DMS79 (cell line): ENCODE data around the gene SOX13.

Experiments
- DNase-seq: peaks from one replicate; lab custom pipeline; 2025; lab: John Stamatoyannopoulos, UW

SOX13 gene

DNA sequence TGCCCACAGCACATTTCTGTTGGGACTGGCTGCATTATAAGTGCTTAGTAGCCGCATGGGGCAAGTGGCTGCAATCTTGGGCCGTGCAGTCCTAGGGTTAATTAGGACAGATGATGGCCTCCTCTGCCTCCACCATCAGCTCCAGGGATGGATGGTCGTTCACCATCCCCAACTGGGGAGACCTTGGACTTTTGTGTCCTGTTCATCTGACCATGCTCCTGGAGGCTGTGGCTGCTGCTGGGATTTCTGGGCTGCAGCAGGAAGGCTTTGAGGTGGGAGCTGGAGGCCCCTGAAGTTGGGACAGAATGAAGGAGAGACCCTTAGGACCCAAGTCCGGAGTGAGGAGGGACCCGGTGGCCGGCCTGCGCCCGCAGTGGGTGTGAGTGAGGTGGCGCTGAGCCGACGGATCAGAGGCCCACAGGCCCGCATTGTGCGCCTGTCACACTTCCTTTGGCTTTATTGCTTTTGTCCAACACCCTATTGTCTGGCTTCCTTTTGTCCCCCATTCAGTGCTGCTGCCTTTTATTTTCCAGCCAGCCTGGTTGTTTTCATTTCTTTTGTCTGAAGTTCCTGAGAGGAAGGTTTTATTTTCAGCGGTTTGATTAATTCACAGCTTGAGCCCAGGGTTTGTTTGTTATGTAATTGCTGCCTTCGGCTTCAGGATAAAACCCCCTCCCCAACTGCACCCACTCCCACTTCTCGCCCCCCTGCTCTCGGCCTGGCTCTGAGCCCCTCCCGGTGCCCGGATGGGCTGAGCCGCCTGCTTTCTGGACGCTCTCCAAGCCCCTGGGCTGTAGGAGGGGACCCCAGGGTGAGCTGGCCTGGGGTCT, 35.6 kb downstream of the SOX13 start:
- DNase-seq = no peak

DNA sequence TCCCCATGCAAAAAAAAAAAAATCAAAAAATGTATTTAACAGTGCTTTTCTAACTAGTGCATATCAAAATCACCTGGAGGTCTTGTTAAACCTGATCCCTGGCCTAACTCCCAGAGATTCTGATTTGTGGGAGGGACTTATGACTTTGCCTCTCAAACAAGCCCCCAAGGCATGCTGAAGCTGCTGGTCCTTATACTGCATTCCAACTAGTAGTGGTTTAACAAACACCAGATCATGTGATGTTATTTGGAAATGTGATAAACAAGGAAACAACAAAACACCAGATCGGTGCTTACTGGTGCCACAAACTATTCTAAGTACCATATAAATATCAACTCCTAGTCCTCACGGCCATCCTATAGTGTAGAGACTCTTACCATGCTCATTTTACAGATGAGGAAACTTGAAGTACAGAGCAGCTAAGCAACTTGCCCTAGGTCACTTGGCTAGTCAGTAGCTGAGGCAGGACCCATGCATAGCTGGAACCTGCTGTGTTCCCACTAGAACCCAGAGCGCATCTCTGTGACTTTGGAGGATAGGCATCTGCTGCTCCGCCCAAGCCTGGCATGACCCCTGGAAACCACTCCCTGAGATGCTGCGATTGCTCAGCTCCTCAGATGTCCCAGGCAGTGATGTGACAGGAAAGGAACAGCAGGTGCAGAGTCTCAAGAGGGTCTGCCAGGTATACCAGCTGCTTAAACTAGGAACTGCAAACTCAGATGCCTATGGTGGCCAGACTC, 38.1 kb downstream of the SOX13 start:
- peak; percentile 42 for DNase-seq

DNA sequence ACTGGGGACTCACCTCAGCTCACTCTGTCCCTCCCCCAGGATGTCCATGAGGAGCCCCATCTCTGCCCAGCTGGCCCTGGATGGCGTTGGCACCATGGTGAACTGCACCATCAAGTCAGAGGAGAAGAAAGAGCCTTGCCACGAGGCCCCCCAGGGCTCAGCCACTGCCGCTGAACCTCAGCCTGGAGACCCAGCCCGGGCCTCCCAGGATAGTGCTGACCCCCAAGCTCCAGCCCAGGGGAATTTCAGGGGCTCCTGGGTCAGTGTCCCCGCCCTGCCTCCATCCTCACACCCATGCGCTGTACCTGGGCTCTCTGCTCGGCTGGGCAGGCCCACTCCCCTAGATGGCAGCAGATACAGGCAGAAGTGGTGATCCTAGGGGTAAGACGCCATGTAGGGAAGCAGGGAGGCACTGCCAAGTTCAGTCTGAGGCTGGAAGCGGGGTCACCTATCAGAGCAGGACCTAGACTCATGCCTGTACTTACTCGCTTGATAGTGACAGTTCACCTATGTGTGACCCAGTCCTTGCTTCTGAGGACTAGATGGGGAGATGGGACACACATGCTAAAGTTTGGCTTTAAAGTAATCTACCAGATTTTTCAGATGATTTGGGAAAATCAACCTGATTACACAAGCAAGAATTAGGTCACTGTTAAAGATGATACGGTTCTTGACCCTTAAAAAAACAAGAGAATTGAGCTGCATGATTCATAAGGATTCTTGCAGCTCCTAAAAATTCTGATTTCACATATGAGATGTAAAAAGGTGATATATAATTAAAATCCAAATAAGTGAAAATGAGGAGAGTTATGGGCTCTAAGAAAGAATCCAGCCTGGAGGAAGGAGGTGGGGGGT, 40.2 kb downstream of the SOX13 start:
- no peak for DNase-seq

DNA sequence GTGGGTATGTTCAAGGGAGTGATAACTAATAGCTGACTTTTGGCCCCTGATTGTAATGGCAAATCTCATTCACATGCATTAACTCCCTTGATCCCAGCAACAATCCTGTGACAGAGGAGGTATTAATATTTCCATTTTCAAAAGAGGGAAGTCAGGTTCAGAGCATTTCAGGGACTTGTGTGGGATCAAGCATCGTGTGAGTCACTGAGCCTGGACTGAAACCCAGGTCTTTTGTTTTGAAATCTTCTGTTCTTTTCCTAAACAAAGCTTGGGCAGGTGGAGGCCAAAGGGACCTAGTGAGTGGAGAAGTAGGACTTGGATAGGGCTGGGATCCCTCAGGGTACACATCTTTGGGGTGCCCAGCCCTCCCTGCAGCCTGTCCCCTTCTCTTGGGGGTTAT, 41.0 kb downstream of the SOX13 start:
- no peak for DNase-seq

DNA sequence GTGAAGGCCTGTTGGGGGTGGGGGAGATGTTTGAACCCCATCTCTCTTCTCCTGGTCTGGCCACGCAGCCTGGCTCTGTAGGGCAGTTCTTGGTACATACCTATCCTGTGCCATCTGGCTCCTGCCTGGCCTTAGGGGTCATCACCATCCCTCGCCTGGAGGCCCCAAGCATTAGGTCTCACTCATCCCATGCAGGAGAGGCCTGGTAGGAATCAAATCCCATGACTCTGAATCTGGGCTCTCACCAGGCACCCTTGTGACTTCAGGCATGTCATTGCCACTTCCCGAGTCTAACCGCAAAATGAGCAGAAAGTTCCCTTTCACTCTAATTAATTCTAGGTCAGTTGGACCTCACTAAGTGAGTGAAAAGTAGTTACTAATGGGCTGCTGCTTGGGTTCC, 41.7 kb downstream of the SOX13 start:
- no peak for DNase-seq

DNA sequence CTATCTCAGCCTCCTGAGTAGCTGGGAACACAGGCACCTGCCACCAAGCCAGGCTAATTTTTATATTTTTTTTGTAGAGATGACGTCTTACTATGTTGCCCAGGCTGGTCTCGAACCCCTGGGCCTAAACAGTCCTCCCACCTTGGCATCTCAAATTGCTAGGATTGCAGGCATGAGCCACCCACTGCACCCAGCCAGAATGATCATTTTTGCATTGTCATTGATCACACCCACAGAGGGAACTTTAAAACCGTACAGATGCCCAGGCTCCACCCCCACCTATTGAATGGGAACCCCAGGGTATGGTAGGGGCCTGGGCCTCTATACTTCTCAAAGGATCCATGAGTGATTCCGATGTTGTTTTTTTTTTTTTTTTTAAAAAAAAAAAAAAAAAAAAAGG, 42.2 kb downstream of the SOX13 start:
- DNase-seq = no peak

DNA sequence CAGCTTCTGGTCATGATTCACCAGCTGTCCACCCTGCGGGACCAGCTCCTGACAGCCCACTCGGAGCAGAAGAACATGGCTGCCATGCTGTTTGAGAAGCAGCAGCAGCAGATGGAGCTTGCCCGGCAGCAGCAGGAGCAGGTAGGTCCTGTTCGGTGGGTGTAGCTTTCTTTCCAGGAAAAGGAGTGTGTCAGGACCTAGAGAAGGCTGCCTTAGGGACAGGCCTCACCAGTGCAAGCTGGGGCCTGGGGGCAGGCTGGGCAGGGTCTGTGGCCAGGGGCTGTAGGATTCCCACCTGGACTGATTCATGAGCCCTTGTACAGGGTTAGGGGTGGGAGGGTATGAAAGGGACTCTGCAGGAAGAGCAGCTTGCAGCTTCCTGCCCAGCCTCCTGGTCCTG, 43.6 kb downstream of the SOX13 start:
- no peak for DNase-seq

DNA sequence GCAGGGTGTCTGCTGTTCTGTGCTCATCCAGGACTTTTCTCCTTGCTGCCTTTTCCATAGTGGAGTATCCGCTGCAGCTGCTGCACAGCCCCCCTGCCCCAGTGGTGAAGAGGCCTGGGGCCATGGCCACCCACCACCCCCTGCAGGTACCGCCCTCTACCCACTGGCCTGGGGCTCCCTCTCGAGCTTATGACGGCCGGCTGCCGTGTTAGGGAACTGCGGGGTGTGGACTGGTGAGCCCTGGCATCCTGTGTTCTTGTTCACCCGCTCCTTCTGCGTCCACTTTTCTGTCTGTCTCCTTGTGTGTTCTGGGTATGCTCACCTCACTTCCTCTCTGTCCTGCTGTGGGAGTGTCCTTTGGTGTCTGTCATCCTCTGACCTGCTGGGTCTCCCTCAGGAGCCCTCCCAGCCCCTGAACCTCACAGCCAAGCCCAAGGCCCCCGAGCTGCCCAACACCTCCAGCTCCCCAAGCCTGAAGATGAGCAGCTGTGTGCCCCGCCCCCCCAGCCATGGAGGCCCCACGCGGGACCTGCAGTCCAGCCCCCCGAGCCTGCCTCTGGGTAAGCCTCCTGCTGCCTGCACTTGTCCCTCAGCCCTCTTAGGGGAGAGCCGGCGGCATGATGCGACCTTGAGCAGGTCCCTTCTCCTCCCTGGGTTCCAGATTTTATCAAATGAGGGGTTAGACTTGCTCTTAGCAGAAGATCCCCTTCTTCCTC, 49.1 kb downstream of the SOX13 start:
- DNase-seq = no peak

DNA sequence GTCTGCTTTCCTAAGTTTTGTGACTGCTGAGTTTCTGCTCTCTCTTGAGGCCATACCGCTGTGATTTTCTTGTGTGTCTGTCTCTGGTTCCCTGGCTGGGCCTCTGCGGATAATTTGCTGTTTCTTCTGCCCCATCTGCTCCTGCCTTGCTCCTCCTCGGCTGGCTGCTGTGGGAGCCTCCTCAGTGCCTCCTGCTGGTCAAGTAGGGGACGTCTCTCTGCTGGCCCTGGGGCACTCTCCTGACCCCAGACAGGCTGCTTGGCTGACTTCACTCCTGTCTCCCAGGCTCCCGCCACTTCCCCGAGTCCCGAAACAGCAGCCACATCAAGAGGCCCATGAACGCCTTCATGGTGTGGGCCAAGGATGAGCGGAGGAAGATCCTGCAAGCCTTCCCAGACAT, 50.5 kb downstream of the SOX13 start:
- no peak for DNase-seq

DNA sequence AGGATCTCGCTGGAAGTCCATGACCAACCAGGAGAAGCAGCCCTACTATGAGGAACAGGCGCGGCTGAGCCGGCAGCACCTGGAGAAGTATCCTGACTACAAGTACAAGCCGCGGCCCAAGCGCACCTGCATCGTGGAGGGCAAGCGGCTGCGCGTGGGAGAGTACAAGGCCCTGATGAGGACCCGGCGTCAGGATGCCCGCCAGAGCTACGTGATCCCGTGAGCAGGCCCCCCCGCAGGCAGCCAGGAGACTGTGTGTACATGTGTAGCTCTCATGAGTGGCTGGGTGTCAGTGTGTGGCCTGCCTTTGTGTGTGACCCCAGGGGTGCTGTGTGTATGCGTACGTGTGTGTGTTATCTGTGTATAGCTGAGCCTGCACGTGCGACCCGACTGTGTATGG, 51.7 kb downstream of the SOX13 start:
- DNase-seq = no peak

DNA sequence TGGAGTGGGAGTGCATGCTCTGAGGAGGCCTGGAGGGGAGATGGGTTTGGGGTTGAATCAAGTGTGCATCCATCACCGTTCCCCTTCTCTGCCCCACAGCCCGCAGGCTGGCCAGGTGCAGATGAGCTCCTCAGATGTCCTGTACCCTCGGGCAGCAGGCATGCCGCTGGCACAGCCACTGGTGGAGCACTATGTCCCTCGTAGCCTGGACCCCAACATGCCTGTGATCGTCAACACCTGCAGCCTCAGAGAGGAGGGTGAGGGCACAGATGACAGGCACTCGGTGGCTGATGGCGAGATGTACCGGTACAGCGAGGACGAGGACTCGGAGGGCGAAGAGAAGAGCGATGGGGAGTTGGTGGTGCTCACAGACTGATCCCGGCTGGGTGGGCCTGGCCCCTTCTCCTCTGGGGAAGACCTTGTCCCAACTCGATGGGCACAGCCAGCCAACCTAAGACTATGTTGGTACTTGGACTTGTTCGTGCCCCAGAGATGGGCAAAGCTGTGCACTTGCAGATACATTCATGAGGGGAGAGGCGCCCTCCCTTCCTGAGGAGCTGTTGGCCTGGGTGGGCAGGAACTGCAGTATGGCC, 52.9 kb downstream of the SOX13 start:
- no peak for DNase-seq

DNA sequence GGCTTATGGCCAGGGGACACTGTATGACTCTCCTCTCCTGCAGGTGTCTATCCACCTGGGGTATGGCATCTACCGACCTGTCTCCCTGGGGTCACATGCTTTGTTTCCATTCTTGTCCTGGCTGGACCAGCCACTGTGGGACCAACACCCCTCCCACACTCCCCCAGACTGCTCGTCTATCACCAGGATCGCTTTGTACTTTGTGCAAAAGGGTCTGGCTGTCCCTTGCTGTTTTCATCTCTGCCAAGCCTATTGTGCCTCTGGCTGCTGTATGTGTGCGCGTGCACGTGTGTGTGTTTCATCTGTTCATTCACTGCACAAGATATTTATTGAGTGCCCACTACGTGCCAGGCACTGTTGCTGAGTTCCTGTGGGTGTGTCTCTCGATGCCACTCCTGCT, 53.5 kb downstream of the SOX13 start:
- DNase-seq = no peak

DNA sequence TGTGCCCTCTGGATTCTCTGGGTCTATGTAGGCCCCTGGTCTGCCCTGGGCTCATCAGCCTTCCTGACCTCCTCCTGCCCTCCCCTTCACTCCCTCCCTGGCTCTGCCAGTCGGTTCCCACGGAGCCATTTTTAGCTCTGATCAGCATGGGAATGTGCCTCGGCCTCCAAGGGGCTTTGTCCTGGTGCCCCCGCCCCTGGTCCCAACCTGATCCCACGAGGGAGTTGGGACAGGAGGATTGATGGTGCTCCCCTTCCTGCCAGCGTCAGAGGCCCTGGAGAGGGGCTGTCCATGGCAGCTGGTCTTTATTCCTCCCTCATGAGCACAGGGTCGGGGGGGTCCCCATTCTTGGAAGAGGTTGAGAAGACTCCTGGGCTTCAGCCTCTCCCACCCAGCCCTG, 54.0 kb downstream of the SOX13 start:
- no peak for DNase-seq

DNA sequence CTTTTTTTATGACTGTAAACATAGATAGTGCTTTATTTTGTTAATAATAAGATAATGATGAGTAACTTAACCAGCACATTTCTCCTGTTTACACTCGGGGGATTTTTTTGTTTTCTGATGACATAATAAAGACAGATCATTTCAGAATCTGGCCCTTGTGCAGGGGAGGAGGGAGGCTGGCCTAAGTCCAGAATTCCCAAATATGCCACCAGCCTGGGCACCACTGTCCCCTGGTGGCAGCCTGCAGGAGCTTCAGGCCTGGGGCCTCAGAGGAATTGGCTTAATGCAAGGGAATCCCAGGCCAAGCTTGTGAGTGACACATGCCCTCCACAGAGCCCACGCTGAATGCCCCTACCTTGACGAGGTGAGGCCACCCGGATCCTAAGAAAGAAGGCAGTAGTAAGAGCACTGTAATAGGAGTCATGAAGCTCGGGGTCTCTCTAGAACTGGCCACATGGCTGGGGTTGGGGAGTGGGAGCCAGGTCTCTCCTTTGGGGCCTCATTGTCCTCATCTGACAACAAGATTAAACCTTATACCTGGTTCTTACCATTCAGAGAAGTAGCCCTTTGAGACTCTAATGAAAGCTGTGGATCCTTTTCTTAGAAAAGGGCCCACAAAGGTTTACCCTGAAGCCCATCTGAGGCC, 54.8 kb downstream of the SOX13 start:
- DNase-seq = peak; percentile 15

DNA sequence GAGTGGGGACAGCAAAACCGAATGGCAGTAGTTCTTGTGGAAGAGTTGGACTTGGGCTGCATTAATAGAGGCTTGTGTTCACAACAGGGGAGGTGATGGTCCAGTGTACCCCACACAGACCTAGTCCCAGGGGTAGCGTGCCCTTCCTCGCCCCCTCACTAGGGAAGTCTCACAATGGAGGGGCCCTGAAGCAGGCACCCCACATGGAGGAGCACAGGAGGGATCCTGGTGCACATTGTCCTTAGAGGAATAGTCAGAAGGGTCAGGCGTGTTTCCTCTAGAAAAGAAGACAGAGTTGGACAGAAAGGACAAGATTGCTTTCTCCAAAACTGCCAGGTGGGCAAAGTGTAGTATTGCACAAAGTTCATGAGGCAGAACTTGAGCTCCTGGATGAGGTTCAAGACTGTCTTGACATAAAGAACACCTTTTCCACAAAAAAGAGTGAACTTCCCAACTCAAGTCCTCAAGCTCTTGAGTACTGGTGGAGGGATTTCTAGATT, 55.6 kb downstream of the SOX13 start:
- DNase-seq = no peak

DNA sequence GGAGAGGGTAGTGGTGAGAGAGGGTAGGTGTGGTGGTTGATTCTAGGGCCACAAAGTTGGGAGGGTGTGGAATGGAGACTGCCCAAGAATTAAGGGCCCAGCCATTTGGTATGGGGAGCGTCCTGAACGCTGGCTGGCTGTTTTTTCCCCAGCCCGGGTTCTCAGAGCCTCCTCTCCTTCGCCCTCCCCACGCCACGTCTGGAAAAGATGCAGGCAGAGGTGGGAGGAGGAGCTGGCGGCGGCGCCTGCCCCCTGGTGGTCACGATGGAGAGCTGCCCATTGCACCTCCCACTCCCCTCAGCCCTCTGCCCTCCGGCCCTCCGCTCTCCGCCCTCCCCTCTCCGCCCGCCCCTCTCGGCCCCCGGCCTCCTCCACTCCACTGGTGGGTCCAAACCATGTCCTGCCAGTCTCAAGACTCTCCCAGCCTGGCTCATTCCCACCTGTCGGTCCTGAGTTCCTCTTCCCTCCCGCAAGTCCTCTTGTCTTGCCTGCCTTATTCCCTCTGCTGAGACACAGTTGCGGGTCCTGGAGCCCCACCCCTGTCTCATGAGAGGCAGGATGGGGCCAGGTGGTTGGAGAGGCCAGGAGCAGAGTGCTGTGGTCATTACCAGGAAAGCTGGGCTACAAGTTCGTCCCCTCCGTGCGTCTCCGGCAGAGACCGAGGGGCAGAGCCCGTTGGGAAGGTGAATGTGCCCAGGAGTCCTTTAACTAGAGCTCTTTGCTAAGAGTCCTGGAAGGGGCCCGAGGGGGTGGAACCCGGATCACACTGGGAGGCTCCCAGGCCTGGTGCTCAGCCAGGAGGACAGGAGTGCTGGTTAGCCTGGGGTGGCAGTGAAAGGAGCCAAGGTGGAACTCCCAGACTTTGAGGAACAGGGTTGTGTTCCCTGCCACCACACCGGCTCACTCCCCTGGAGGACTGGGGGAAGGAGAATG, 56.3 kb downstream of the SOX13 start:
- DNase-seq = peak; percentile 72

DNA sequence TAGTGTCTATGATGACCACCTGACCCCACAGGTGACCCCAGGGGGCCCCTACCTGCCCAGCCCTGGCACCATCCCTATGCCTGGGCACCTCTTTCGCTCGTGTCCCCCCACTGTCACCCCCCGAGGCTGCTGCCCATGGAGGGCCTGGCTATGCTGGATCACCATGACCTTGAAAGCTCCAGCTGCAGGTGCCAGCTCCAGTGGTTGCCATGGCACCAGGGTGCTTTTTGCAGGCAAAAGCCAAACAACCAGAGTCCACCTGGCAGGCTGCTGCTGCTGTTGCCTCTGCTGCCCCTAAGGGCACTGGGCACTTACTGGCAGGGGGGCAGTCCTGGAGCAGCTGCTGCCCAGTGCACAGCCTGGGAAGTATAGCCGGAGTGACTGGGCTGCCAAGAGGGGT, 57.3 kb downstream of the SOX13 start:
- peak; percentile 31 for DNase-seq

DNA sequence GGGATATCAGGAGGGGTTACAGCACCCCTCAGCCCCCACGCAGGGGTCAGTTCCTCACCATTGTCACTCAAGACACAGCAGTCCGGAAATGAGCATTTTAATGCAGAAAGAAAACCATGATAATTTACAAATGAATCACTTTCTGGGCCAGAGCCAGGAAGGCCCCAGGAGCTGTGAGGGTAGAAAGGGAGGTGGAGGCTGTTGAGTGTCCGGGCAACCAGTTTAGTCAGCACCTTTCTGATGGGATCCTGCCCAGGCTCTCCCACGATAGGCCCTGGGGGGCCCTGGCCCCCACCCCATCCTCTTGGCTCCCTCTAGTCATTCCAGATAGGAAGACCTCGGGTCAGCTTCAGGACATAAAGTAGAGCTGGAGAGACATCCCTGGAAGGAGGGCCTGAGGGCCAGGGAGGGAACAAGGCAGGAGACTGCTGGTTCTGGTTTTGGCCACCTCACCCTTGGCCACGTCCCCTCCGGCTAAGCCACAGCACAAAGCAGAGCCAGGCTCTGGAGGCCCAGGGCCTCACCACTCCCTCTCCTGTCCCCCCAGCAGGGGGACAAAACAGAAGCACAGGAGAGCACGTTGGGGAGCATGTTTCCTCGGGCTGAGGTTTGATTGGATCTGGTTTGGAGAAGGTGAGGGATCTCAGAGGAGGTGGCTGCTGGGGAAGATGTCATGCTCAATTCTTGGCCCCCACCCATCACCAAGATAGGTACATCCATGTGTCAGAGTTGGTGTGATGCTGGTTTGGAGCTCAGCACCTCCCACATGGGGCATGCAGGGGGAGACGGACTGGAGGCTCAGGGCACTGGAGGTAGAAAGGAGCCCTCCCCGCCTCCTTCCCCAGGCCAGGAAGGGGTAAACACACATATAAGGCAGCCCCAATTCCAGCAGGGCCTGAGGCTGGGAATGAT, 58.3 kb downstream of the SOX13 start:
- no peak for DNase-seq

DNA sequence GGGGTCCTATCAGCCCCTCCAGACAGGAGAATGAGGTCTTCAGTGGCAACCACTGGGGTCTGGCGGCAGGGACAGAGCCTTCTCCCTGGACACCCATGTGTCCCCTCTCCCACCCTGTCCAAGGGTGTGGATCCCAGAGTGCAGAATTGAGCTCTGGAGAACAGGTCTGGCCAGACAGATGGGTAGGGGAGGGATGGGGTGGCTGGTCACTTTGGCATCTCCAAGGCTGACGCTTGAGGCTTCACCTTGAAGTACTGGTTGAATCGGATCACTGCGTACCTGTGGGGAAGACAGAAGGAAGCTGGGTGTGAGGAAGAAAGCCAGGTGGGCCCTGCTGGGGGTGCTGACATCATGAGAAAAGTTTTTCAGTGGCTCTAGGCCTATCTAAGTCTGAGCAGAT, 59.1 kb downstream of the SOX13 start:
- DNase-seq = no peak
